GM21619 (cell line): ENCODE results near the gene CACNA1B.
"Not testable (repeated sequence)": the region's sequence is repeated elsewhere in the genome, so short reads cannot be mapped to it uniquely, and the experiment has no call there.

ENCODE experiments used
- ATAC-seq: cut with Tn5 transposase; IDR thresholded peaks from one replicate; pipeline ENCODE4 v1.9.1; 2021; ENCODE audit not compliant: unreplicated experiment

CACNA1B gene

DNA sequence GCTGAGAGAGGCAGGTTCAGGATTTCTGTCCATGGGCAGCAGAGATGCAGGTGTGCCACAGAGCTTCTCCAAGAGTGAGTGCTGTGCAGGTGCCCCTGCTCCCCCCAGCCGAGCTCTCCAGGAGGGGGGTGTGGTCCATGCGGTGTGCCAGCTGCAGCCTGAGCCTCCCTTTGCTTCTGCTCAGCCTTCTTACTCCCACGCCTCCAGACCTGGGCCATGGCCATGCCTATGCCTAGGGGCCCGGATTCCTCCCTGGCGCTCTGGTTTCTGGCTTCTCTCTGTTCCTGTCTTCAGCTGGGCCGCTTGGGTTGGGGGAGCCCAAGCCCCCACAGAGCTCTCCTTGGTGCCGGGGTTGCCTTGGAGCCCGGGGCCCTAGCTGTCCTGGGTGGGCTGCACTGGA lies 133.3 kb downstream of the CACNA1B start:
- ATAC-seq: no peak

GRCh38 chr9:138011951-138012500 lies 134.4 kb downstream of the CACNA1B start:
- no peak for ATAC-seq

- ATAC-seq: no peak
Observed at GRCh38 chr9:138013273-138013672, 135.7 kb downstream of the CACNA1B start.

- ATAC-seq: no peak
Observed at GRCh38 chr9:138013836-138014562, 136.4 kb downstream of the CACNA1B start.

- ATAC-seq: no peak
Observed at GRCh38 chr9:138014563-138014945, 137.0 kb downstream of the CACNA1B start.

- ATAC-seq: no peak
Observed at GRCh38 chr9:138015021-138015829, 137.6 kb downstream of the CACNA1B start.

DNA sequence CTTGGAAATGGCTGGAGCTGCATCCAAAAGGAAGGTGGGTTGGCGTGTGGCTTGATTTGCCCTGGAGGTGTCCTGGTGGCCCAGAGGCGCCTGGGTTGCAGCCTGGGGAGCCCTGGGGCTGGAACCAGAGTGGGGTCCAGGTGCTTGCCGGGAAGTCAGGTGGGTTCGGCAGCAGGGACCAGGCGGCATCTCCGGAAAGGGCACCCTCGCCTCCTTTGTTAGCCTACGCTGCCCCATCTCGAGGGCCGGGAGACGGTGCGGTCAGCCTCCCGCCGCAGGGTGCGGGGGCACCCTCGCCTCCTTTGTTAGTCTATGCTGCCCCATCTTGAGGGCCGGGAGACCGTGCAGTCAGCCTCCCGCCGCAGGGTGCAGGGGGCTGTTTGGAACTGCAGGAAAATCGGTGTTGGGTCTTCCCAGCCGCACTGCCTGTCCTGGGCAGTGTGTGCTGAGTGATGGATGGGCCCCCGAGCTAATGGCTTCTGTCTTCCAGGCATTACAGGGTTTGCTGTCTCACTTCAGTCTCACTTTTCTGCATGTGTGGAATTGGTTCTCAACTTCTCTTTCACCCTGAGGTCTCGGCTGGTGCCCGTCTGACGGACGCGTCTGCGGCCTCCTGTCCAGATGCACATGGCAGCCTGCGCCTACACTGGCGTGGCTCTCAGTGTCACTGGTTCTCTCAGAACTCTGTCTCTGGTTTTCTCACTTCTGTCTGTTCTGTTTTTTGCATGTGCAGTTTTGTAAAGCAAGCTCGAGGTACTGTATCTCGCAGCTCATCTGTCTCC lies 139.0 kb downstream of the CACNA1B start:
- no peak for ATAC-seq

DNA sequence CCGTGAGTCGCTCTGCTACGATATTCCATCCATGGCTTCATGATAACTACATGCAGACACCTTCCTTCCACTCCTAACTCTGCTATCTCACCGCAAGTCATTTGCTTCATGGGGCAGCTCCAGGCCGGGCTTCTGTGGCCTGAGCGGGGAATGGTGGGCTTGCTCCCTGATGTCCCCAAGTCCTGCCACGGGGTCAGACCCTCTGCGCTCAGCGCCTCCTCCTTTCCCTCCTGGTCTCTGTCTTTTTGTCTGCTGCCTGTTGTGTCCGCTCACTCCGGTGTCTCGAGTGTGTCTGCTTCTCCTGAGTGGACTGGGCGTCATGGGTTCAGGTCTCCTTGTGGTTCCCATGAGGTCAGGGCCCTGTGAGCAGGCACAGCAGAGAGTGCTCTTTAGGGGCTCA lies 139.6 kb downstream of the CACNA1B start:
- no peak for ATAC-seq

DNA sequence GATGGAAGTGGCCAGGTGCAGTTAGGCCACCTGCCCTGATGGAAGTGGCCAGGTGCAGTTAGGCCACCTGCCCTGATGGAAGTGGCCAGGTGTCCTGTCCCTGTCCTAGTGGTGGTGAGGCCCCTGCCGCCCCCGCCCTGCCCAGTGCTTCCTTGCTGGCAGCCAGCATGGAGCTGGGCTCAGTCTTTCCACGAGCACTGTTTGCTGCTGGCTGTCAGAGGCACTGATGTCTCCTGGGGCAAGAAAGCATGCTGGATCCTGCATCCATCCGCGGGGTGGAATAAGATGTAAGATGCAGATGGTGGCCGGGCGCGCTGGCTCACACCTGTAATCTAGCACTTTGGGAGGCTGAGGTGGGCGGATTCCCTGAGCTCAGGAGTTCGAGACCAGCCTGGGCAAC lies 141.9 kb downstream of the CACNA1B start:
- ATAC-seq: not testable (repeated sequence)

DNA sequence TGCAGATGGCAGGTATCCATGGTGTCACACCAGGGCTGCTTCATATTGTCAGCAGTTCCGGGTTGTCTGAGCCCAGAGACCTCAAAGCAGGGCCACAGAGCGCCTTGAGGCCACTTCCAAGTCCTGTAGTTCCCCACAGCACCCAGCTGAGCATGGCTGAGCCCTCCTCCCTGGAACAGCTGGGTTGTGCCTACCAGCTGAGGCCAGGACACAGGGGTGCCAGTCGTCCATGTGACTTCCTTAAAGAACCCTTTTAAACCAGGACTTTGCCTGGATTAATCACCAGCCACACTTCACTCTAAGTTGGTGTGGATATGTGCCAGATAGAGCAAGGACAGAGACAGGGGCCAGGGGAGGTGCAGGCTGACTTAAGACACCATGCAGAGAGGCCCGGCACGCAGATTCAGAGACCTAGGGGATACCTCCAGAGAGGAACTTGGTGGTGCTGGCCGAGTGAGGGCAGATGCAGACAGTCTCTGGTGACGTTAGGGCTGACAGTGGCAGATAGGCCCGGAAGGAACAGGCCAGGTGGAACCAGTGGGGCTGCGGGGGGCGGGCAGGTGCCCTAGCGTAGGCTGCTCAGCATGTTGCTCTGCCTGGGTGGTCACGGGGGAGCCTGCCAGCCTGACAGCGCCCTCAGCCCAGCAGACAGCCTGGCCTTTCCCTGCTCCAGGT lies 142.7 kb downstream of the CACNA1B start:
- ATAC-seq: no peak

- no peak for ATAC-seq
Observed at GRCh38 chr9:138020795-138021182, 143.2 kb downstream of the CACNA1B start.

GRCh38 chr9:138021251-138022056 lies 143.9 kb downstream of the CACNA1B start:
- no peak for ATAC-seq

DNA sequence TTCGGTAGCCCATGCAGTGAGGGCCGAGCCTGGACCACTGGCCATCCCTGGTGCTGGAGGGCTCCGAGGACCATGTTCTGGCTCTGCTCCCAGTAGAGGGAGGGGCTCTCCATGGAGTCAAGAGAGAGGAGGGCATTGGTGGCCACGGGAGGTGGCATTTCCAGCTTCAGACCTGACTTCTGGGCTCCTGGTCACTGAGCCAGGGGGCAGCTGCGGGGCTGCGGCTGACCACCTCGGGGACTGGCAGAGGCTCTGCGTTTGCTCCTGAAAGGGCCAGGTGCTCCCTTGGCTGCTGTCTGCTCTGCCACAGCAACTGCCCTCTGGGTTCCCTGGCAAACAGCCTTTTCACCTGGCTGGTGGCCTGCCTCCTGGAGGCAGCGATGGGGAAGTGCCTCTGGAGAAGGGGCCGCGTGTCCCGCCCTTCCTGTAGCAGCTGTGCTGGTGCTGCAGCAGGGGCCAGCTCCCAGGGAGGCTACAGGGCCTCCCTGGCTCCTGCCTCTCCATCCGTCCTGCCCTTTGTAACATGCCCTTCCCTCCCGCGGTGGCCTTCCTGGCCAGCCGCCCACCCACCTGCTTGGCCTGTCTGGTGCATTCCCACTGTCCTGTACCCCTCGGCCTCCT lies 144.6 kb downstream of the CACNA1B start:
- no peak for ATAC-seq

- no peak for ATAC-seq
Observed at GRCh38 chr9:138022756-138023393, 145.3 kb downstream of the CACNA1B start.

DNA sequence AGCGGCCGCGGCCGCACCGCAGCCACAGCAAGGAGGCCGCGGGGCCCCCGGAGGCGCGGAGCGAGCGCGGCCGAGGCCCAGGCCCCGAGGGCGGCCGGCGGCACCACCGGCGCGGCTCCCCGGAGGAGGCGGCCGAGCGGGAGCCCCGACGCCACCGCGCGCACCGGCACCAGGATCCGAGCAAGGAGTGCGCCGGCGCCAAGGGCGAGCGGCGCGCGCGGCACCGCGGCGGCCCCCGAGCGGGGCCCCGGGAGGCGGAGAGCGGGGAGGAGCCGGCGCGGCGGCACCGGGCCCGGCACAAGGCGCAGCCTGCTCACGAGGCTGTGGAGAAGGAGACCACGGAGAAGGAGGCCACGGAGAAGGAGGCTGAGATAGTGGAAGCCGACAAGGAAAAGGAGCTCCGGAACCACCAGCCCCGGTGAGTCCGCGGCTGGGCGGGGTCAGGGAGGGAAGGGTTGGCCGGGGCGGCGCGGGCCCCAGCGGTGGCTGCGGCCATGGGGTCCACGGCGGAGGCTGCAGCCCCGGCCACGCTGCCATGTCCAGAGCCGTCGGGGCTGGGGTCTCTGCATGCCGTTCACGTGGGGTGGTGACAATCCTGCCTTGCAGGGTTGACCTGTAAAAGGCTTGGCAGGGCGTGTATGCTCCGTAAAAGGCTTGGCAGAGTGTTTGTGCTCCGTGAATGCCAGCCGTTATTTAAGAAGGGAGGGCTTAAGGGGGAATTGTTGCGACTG lies 146.0 kb downstream of the CACNA1B start:
- no peak for ATAC-seq

DNA sequence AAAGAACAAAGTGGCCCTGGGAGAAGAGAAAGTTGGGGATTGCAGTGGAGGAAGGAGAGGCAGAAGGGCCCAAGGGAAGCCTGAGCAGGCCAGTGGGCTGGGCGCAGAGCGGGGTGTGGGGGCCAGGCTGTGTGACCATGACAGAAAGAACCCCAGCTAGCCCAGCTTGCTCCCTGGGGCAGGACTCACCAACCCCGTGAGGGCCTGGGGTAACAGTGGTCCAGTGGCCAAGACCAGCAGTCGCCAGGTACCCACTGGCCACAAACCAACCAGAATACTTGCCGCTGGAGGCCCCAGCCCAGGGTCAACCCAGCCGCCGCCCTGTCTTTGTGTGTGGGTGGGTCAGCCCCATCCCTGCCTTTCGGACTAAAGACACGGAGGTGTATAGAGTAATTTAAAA lies 146.5 kb downstream of the CACNA1B start:
- ATAC-seq: no peak

- ATAC-seq: no peak
Observed at GRCh38 chr9:138024831-138025291, 147.3 kb downstream of the CACNA1B start.

- no peak for ATAC-seq
Observed at GRCh38 chr9:138025417-138025816, 147.8 kb downstream of the CACNA1B start.
